Activated CD8-positive, alpha-beta T cell treated with anti-CD3 and anti-CD28 coated beads, Interleukin-2, amount 10 ng/mL, durations not matched to agents 7 days and 5 days (primary cell): ENCODE measurements around the gene TRAPPC3L. TPM values are rescaled to one million over a fixed set of nuclear protein-coding genes. Genes with fewer than 3 reads are reported as not detected.

Experiments
- ATAC-seq: fragments of 150-1000 bp; cut with Tn5 transposase; one replicate; pipeline ENCODE4 v1.10.0; 2021; ENCODE audit warnings: moderate library complexity
- CTCF ChIA-PET: fragments of 350-600 bp; sonication (Branson Sonifier 250); formaldehyde crosslinking; loops from one replicate; lab custom pipeline; 2021; ENCODE audit warnings: antibody characterized with exemption; lab: Charles Lee
- POLR2A ChIA-PET: fragments of 350-600 bp; sonication (Branson Sonifier 250); formaldehyde crosslinking; loops from one replicate; lab custom pipeline; 2021; ENCODE audit warnings: antibody characterized with exemption; lab: Charles Lee
- DNase-seq: peaks from one replicate; pipeline ENCODE4 v3.0.0-alpha.2; 2020
- H3K27ac Mint-ChIP-seq: one replicate; pipeline ENCODE4 v1.8.0; 2021; ENCODE audit warnings: mild to moderate bottlenecking, mixed read lengths
- H3K27me3 Mint-ChIP-seq: one replicate; pipeline ENCODE4 v1.8.0; 2021; ENCODE audit warnings: low read depth, mixed read lengths
- H3K36me3 Mint-ChIP-seq: one replicate; pipeline ENCODE4 v1.8.0; 2021; ENCODE audit warnings: low read depth, mixed read lengths
- H3K4me1 Mint-ChIP-seq: one replicate; pipeline ENCODE4 v1.8.0; 2021; ENCODE audit warnings: low read depth, mixed read lengths
- H3K4me3 Mint-ChIP-seq: one replicate; pipeline ENCODE4 v1.8.0; 2021; ENCODE audit warnings: mild to moderate bottlenecking, mixed read lengths
- H3K9me3 Mint-ChIP-seq: one replicate; pipeline ENCODE4 v1.8.0; 2022; ENCODE audit warnings: mixed read lengths; ENCODE audit not compliant: insufficient read depth
- total RNA-seq, 2 experiments: library from RNA; stranded (reverse); gene quantifications; one replicate each; pipeline ENCODE4 v1.2.3, GENCODE V29; 2021

TRAPPC3L gene
- total RNA-seq, 2 experiments from 2014 or later = not detected

- H3K27ac Mint-ChIP-seq = no peak overlapping the region
- ATAC-seq = no peak
- ChIA-PET POLR2A (no interaction called here), CTCF (no interaction called here)
- no peak overlapping the region for H3K4me3 Mint-ChIP-seq
- H3K9me3 Mint-ChIP-seq = no peaks in the 10 kb centered on the region
- H3K36me3 Mint-ChIP-seq = no peaks in the 10 kb centered on the region
- peaks cover 17% of the 10 kb centered on the region for H3K27me3 Mint-ChIP-seq
- DNase-seq = no peak
- peaks cover 1% of the 10 kb centered on the region for H3K4me1 Mint-ChIP-seq
These were observed 11.4 kb upstream of the TRAPPC3L start for GRCh38 chr6:116556814-116557415.

DNA sequence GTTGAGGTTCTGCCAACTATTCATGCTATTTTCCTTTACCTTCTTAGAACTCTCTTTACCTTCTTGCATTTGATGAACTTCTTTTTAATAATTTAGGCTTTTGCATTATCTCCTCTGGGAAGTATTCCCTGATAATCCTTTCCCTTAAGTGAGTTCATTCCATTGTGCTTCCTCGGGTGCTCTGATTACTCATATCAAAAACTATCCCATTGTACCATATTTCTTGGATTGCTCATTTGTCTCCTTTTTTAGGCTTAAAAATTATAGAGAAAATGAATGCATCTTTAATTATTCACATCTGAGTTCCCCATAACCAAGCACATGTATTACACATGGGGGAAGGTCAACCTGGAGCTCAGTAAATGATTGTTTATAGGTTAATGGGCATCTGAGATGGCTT lies 10.6 kb upstream of the TRAPPC3L start:
- CTCF ChIA-PET = no interaction called here

DNA sequence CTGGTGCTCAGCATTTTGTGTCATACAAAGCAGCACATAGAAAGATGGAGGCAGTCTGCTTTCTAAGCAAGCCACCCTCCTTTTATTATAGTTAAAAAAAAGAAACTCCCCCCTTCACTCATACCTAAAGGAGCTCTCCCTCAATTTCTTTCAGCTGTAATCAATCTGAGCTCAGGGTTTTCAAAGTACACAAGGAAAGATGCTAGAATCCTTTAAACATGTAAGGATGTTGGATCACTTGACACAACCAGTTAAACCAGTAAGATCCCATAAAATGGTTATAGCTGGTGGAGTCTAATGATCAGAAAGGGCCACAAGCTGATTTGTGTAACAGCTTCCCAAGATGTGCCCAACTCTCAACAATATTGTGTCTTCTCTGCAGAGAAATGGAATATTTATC lies 8.0 kb upstream of the TRAPPC3L start, which contains the start of gene CALHM4:
TSS of gene CALHM4 (plus strand) at position 301 of the 400 bp plus-strand sequence. CDS start at position 344, 43 bp downstream.
- POLR2A ChIA-PET = interaction anchor here (1.3 kb wide), 1 partner anchor 18 kb away, joined by 6 read pairs; the partner anchor contains the start of gene RWDD1

More for the DNA sequence above, 10.6 kb upstream of the TRAPPC3L start:
- H3K27me3 Mint-ChIP-seq = peaks cover 18% of the 10 kb centered on the region
- no peak for ATAC-seq
- no peaks in the 10 kb centered on the region for H3K36me3 Mint-ChIP-seq
- H3K4me1 Mint-ChIP-seq = no peaks in the 10 kb centered on the region
- H3K27ac Mint-ChIP-seq = no peak overlapping the region
- no peak overlapping the region for H3K4me3 Mint-ChIP-seq
- no peak for DNase-seq
- POLR2A ChIA-PET = interaction anchor here (0.6 kb wide), 1 partner anchor 8 kb away, joined by 3 read pairs; no protein-coding TSS in a partner anchor
- no peaks in the 10 kb centered on the region for H3K9me3 Mint-ChIP-seq

DNA sequence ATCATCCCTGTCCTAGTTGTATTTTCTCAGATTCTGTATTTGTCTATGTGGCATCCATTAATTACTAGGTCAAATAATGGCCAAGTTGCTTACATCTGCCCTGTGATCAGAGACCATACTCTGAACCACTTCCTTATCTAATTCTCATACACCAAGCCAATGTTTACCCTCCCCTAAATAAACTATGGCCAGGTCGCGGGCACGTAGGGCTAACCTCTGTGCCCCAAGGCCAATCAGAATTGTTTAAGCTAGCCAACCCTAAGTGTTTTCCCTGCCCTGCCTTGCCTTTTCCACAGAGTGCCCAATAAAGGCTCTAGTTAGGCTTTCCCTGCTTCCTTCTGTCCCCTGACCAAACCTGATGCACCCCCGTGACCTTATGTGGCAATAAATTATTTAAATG lies 5.3 kb upstream of the TRAPPC3L start:
- peaks cover 26% of the 10 kb centered on the region for H3K27me3 Mint-ChIP-seq
- no peak overlapping the region for H3K27ac Mint-ChIP-seq
- no peaks in the 10 kb centered on the region for H3K9me3 Mint-ChIP-seq
- ChIA-PET POLR2A (no interaction called here), CTCF (no interaction called here)
- DNase-seq (no peak), ATAC-seq (no peak)
- no peaks in the 10 kb centered on the region for H3K4me1 Mint-ChIP-seq
- H3K36me3 Mint-ChIP-seq = no peaks in the 10 kb centered on the region
- no peak overlapping the region for H3K4me3 Mint-ChIP-seq

More for the DNA sequence above, 8.0 kb upstream of the TRAPPC3L start, which contains the start of gene CALHM4:
- Mint-ChIP-seq H3K36me3 (no peaks in the 10 kb centered on the region), H3K9me3 (no peaks in the 10 kb centered on the region), H3K27me3 (peaks cover 21% of the 10 kb centered on the region), H3K27ac (no peak within 1 kb of the TSS), H3K4me3 (no peak within 1 kb of the TSS), H3K4me1 (no peaks in the 10 kb centered on the region)
- ATAC-seq (no peak), DNase-seq (no peak)
- CTCF ChIA-PET = interaction anchor here (1.3 to 2.4 kb wide), 4 partner anchors 9 to 266 kb away, joined by 5 to 10 read pairs (median 7); partner anchors contain the start of gene RWDD1

DNA sequence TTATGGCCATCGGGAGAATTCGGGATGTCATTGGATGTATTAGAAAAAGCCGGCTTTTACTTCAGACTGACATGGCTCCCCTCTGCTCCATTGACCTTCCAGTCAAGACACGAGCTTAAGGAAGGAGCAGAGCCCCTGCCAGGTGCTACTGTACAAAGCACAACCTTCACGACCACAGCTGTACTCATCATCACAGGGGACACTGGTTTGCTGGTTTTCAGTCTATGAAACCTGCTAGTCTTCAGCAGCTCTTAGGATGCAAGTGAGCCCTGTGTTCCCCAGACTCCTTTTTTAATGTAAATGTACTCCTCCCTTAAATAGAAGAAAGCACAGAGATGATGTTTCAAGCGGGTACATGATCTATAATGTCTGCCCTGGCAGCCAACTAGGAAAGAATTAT lies 1.9 kb upstream of the TRAPPC3L start:
- DNase-seq (no peak), ATAC-seq (no peak)
- POLR2A ChIA-PET = no interaction called here
- Mint-ChIP-seq H3K36me3 (no peaks in the 10 kb centered on the region), H3K4me3 (no peak overlapping the region), H3K27ac (no peak overlapping the region), H3K9me3 (no peaks in the 10 kb centered on the region), H3K4me1 (no peaks in the 10 kb centered on the region), H3K27me3 (peaks cover 36% of the 10 kb centered on the region)
- CTCF ChIA-PET = interaction anchor here (1.3 kb wide), 1 partner anchor 12 kb away, joined by 4 read pairs; no protein-coding TSS in a partner anchor

DNA sequence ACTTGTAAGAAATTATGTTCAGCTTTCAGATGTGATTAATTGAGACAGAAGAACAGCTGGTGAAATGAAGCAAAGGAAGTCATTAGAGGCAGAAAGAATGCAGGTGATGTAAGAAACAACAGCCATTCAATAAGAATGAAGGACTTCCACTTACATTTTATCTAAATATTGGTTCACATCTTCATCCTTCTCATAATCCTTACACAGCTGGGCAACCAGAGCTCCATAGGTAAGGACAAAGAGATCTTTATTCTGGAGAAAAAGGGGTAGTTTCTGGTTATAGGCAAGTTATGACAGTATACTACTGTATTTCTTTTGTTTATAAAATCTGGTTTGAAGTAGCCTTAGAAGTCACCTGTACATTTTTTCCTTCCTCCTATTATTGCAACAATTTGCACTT lies 2.3 kb downstream of the TRAPPC3L start:
- no peaks in the 10 kb centered on the region for H3K36me3 Mint-ChIP-seq
- H3K27me3 Mint-ChIP-seq = peaks cover 39% of the 10 kb centered on the region
- no peaks in the 10 kb centered on the region for H3K4me1 Mint-ChIP-seq
- H3K27ac Mint-ChIP-seq = no peak overlapping the region
- POLR2A ChIA-PET = no interaction called here
- no peaks in the 10 kb centered on the region for H3K9me3 Mint-ChIP-seq
- H3K4me3 Mint-ChIP-seq = no peak overlapping the region
- CTCF ChIA-PET = interaction anchor here (4.0 kb wide), 1 partner anchor 18 kb away, joined by 18 read pairs; no protein-coding TSS in a partner anchor
- ATAC-seq (no peak), DNase-seq (no peak)

GRCh38 chr6:116542426-116542825 lies 3.1 kb downstream of the TRAPPC3L start:
- H3K36me3 Mint-ChIP-seq = no peaks in the 10 kb centered on the region
- POLR2A ChIA-PET = no interaction called here
- peaks cover 39% of the 10 kb centered on the region for H3K27me3 Mint-ChIP-seq
- no peak overlapping the region for H3K27ac Mint-ChIP-seq
- H3K4me3 Mint-ChIP-seq = no peak overlapping the region
- CTCF ChIA-PET = interaction anchor here (1.2 to 4.0 kb wide), 3 partner anchors 10 to 255 kb away, joined by 6 to 18 read pairs (median 8); no protein-coding TSS in a partner anchor
- no peak for ATAC-seq
- no peaks in the 10 kb centered on the region for H3K9me3 Mint-ChIP-seq
- H3K4me1 Mint-ChIP-seq = no peaks in the 10 kb centered on the region
- no peak for DNase-seq

DNA sequence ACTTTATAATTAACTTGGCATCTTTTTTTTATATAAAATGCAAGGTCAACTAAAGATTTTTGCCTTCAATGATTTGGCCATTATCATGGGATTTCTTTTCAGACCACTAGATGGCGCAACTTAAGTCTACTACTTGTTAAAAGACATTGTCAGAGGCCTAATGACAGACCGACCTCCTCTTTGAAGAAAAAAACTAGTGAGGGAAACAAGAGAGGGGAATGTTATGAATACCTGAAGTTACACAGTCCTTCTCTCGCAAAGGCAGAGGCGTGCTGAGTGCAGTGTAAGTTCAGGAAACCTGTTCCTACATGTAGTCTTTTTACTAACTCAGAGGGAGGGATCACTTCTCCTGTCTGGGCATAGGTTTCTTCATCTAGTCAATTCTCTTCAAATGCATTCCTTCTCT lies 9.3 kb downstream of the TRAPPC3L start:
- Mint-ChIP-seq H3K27ac (no peak overlapping the region), H3K4me1 (no peaks in the 10 kb centered on the region), H3K27me3 (peaks cover 29% of the 10 kb centered on the region), H3K4me3 (no peak overlapping the region), H3K36me3 (no peaks in the 10 kb centered on the region), H3K9me3 (no peaks in the 10 kb centered on the region)
- POLR2A ChIA-PET = no interaction called here
- ATAC-seq (peak; percentile 63), DNase-seq (peak; percentile 47)
- CTCF ChIA-PET = interaction anchor here (1.0 to 4.2 kb wide), 4 partner anchors 24 to 249 kb away, joined by 3 to 39 read pairs (median 9); no protein-coding TSS in a partner anchor

DNA sequence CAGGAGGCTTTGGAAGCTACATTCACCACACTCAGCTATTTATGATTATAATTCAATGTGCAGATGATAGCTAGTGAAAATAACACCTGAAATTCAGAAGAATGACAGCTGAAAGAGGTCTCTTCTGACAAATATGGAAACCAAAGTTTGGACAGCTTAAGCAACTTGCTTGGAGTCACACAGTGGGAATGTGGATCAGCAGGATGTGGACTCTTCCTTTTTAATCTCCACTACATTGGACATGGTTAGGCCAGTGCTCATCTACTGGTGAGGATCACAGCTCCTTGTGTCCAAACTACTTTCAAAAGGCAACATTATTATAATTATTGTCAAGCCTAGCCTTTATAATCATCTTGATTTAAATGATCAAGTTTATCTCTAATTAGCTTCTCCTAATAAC lies 10.4 kb downstream of the TRAPPC3L start:
- no peak overlapping the region for H3K27ac Mint-ChIP-seq
- H3K36me3 Mint-ChIP-seq = no peaks in the 10 kb centered on the region
- H3K9me3 Mint-ChIP-seq = no peaks in the 10 kb centered on the region
- DNase-seq (no peak), ATAC-seq (no peak)
- CTCF ChIA-PET = interaction anchor here (0.6 to 4.2 kb wide), 23 partner anchors 12 to 318 kb away, joined by 3 to 39 read pairs (median 4); partner anchors contain the start of genes CALHM4, CALHM6, RWDD1 and TSPYL1
- no peak overlapping the region for H3K4me3 Mint-ChIP-seq
- POLR2A ChIA-PET = no interaction called here
- H3K4me1 Mint-ChIP-seq = no peaks in the 10 kb centered on the region
- H3K27me3 Mint-ChIP-seq = peaks cover 29% of the 10 kb centered on the region

DNA sequence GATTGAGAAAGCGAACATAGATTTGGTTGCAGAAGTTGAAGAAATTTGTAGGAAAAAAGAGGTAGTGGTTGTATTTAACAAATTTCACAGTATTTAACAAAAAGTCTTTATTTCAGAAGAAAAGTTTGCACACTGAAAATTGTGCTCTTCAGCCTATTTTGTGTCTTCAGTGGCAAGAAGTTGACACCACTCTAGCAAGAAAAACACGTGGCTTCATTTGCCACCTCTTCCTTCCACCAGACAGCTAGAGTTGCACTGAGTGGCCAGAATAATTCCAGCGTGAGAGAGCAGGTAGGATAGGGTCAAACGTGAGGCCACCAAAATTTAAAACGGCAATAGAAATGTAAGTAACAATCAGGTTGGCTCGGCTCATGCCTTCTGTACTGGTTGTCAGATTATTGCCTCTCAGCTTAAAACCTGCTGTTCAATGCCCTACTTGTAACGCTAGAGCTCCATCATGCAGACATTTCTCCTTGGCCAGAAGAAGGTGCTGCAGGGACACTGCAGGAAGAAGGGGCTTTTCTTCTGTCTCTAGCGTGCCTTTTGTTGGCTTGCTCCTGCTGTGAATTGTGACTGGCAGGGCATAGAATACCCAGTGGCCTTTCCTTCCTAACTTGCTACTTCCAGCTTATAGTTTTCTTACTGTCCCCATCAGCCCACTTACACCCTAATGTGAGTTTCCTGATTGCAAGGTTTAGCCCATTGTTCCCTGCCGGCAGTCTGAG lies 12.1 kb downstream of the TRAPPC3L start:
- no peak for DNase-seq
- no peak overlapping the region for H3K27ac Mint-ChIP-seq
- POLR2A ChIA-PET = interaction anchor here (1.0 kb wide), 1 partner anchor 38 kb away, joined by 3 read pairs; the partner anchor contains the start of gene RWDD1
- no peaks in the 10 kb centered on the region for H3K4me1 Mint-ChIP-seq
- H3K4me3 Mint-ChIP-seq = no peak overlapping the region
- ATAC-seq = no peak
- H3K9me3 Mint-ChIP-seq = no peaks in the 10 kb centered on the region
- peaks cover 33% of the 10 kb centered on the region for H3K27me3 Mint-ChIP-seq
- no peaks in the 10 kb centered on the region for H3K36me3 Mint-ChIP-seq
- CTCF ChIA-PET = interaction anchor here (1.3 to 4.2 kb wide), 9 partner anchors 8 to 316 kb away, joined by 3 to 39 read pairs (median 9); no protein-coding TSS in a partner anchor

GRCh38 chr6:116531675-116532570 lies 13.6 kb downstream of the TRAPPC3L start:
- ATAC-seq (peak; percentile 93), DNase-seq (peak; percentile 78)
- peaks cover 38% of the 10 kb centered on the region for H3K27me3 Mint-ChIP-seq
- no peak overlapping the region for H3K27ac Mint-ChIP-seq
- H3K36me3 Mint-ChIP-seq = no peaks in the 10 kb centered on the region
- H3K9me3 Mint-ChIP-seq = no peaks in the 10 kb centered on the region
- POLR2A ChIA-PET = no interaction called here
- no peak overlapping the region for H3K4me3 Mint-ChIP-seq
- H3K4me1 Mint-ChIP-seq = no peaks in the 10 kb centered on the region
- CTCF ChIA-PET = interaction anchor here (0.6 to 4.2 kb wide), 11 partner anchors 10 to 263 kb away, joined by 3 to 39 read pairs (median 6); no protein-coding TSS in a partner anchor
